Lower lobe of right lung (tissue), 2 donors: ENCODE measurements around the gene IMMP2L. TPM values are rescaled to one million over a fixed set of nuclear protein-coding genes. Genes with fewer than 3 reads are reported as not detected.

Experiments
- ATAC-seq, 2 donors: fragments of 200-7000 bp; cut with Tn5 transposase; one replicate each; pipeline ENCODE4 v1.9.1; 2020 to 2022; ENCODE audit warnings: mild to moderate bottlenecking in 2 of 2, moderate library complexity in 2 of 2
- DNase-seq: peaks from one replicate; pipeline ENCODE4 v3.0.0-alpha.2; 2020
- H3K27ac ChIP-seq: fragments of 200-600 bp; one replicate; pipeline ENCODE4 v1.8.0; 2022
- H3K27me3 ChIP-seq: fragments of 200-600 bp; one replicate; pipeline ENCODE4 v1.8.0; 2022; ENCODE audit warnings: low read depth
- H3K36me3 ChIP-seq: fragments of 200-600 bp; one replicate; pipeline ENCODE4 v1.8.0; 2022; ENCODE audit warnings: mild to moderate bottlenecking
- H3K4me1 ChIP-seq: fragments of 200-600 bp; one replicate; pipeline ENCODE4 v1.8.0; 2022
- H3K4me3 ChIP-seq: fragments of 200-600 bp; one replicate; pipeline ENCODE4 v1.8.0; 2022; ENCODE audit warnings: mild to moderate bottlenecking
- H3K9me3 ChIP-seq: fragments of 200-600 bp; one replicate; pipeline ENCODE4 v1.8.0; 2022
- intact Hi-C: fragments of 100-400 bp; cut with DNase I; formaldehyde crosslinking; loops from one replicate; pipeline ENCODE4 v1.11.0; 2022
- total RNA-seq: library from RNA; stranded (reverse); fragmentation: NEBNext Ultra II Directional; extraction: Animal tissue kit (Norgen Biotek cat#: 25700); gene quantifications from one replicate; pipeline ENCODE4 v1.2.1, GENCODE V29; 2021
- TF ChIP-seq, protein P1 (sequence below): fragments of 200-600 bp; IDR thresholded peaks from one replicate; pipeline ENCODE4 v1.8.0; 2022; ENCODE audit warnings: antibody characterized with exemption, mild to moderate bottlenecking
- donor health status: DM: no; HTN: yes; CAD: no; lungs with severe emphysema.

IMMP2L gene
- total RNA-seq, 1 donor from 2014 or later: 14.7 TPM

DNA sequence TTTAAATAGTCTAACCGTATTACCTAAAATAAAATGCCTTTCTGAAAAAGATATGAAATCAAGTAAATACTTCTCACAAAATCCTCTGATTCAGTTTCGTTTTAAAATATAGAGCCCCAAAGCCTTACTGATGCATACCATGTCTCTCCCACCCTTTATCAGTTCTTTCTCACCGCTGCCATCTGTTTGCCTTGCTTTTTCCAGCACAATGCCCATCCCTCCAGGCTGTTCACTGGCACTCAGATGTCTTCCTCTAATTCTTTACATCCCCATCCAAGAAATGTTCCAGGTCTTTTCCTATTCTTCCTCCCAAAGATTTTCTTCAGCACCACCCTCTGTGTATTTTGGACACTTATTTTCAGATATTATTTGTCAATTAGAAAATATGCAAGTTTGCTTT, 587.9 kb downstream of the IMMP2L start:
- Histone ChIP-seq H3K27me3 (no peaks in the 10 kb centered on the region), H3K36me3 (no peaks in the 10 kb centered on the region), H3K27ac (no peak overlapping the region), H3K4me3 (no peak overlapping the region), H3K4me1 (no peaks in the 10 kb centered on the region), H3K9me3 (no peaks in the 10 kb centered on the region)
- TF ChIP-seq, protein P1, sequence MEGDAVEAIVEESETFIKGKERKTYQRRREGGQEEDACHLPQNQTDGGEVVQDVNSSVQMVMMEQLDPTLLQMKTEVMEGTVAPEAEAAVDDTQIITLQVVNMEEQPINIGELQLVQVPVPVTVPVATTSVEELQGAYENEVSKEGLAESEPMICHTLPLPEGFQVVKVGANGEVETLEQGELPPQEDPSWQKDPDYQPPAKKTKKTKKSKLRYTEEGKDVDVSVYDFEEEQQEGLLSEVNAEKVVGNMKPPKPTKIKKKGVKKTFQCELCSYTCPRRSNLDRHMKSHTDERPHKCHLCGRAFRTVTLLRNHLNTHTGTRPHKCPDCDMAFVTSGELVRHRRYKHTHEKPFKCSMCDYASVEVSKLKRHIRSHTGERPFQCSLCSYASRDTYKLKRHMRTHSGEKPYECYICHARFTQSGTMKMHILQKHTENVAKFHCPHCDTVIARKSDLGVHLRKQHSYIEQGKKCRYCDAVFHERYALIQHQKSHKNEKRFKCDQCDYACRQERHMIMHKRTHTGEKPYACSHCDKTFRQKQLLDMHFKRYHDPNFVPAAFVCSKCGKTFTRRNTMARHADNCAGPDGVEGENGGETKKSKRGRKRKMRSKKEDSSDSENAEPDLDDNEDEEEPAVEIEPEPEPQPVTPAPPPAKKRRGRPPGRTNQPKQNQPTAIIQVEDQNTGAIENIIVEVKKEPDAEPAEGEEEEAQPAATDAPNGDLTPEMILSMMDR: no peak
- no peak for ATAC-seq
- intact Hi-C loops: no loop called here
- DNase-seq: no peak

DNA sequence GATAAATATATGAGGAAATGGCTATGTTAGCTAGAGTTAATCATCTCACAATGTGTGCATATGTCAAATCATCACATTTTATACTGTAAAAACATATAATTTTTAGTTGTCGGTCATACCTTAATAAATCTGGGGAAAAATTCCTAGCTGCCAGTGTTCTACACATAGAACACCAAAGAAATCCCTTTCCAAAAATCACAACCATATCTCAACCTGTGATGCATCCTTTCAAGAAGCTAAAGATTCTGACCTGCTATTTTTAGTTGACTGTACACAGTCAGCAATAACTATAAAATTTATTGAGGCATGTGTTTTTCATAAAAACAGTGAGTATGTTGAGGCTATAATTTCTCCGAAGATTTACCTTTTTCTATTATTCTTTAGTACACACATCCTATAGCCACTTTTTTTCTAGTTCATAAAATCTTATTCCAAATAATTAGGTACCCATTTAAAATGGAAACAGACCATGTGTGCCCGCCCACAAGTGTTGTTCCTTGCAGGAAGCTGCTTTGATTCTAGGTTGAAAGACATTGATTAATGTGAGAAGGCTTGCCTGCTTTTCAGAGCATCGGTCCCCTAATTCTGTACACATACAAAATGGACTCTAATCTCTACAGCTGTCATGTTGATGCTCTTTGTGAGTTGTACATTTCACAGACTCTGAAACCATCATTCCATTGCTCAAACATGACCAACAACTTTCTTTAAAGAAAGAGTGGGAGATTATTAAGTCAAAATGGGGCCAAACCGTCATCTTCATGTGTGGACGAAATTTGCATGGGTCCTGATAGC, 588.9 kb downstream of the IMMP2L start:
- DNase-seq (no peak), ATAC-seq (no peak)
- no peaks in the 10 kb centered on the region for H3K27me3 ChIP-seq
- no peaks in the 10 kb centered on the region for H3K9me3 ChIP-seq
- intact Hi-C loops: no loop called here
- no peak overlapping the region for H3K27ac ChIP-seq
- no peaks in the 10 kb centered on the region for H3K4me1 ChIP-seq
- no peaks in the 10 kb centered on the region for H3K36me3 ChIP-seq
- TF ChIP-seq, protein P1: no peak
- H3K4me3 ChIP-seq: no peak overlapping the region

DNA sequence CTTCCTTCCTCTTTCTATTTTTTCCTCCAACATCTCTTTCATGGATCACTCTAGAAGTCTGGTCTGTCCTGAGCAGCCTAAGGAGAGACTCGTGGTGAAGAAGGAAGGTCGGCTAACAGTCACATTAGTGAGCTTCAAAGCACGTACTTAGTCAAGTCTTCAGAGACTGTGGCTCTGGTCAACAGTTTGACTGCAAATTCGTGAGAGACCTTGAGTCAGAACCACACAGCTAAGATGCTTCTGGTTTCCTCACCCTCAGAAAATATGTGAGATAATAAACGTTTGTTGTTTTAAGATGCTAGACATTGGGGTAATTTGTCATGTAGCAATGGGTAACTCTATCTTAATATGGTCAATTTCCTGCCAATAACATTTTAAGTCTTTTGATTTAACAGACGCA, 597.5 kb downstream of the IMMP2L start:
- H3K27ac ChIP-seq: no peak overlapping the region
- DNase-seq (no peak), ATAC-seq (no peak)
- H3K4me3 ChIP-seq: no peak overlapping the region
- H3K27me3 ChIP-seq: no peaks in the 10 kb centered on the region
- H3K36me3 ChIP-seq: no peaks in the 10 kb centered on the region
- TF ChIP-seq, protein P1: no peak
- H3K4me1 ChIP-seq: no peaks in the 10 kb centered on the region
- H3K9me3 ChIP-seq: no peaks in the 10 kb centered on the region
- intact Hi-C loops: no loop called here

DNA sequence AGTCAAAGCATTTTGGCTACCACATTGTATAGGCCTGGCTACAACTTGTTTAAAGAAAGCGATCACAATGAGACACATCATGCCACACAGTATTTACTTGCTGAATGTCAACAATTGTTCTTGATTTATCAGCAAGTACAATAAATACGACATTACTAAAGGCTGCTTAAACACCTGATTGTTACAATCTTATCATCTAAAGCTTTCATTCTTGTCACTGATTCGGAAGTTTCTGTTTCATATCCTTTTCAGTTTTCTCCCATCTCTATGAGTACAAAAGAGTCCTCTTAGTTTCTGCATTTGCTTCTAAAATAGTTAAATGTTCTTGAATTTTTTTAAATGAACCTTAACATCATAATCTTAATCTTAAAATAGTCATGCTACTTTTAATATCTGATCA, 599.5 kb downstream of the IMMP2L start:
- Histone ChIP-seq H3K4me1 (no peaks in the 10 kb centered on the region), H3K9me3 (no peaks in the 10 kb centered on the region), H3K36me3 (no peaks in the 10 kb centered on the region), H3K4me3 (no peak overlapping the region), H3K27ac (no peak overlapping the region), H3K27me3 (no peaks in the 10 kb centered on the region)
- no peak for DNase-seq
- intact Hi-C loops: no loop called here
- TF ChIP-seq, protein P1: no peak
- no peak for ATAC-seq

DNA sequence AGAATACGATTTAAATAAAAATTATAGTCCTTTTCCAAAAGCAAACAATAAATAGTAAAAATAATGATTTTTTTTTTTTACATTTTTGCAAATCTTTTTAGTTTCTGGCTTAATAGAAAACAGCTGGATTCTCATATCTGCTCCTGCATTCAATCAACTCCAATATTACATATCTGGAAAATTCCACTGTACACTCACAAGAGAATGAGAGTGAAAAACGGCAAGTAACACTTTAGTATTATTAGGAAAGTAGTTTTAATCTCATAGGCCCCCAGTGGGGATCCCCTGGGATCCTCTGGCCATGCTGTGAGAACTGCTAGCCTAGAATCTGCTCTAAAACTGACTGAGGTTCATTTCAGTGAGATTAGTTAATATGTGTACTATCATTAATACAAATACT, 599.9 kb downstream of the IMMP2L start:
- Histone ChIP-seq H3K27ac (no peak overlapping the region), H3K4me1 (no peaks in the 10 kb centered on the region), H3K4me3 (no peak overlapping the region), H3K36me3 (no peaks in the 10 kb centered on the region), H3K9me3 (no peaks in the 10 kb centered on the region), H3K27me3 (no peaks in the 10 kb centered on the region)
- intact Hi-C loops: no loop called here
- DNase-seq: no peak
- no peak for ATAC-seq
- TF ChIP-seq, protein P1: no peak
